NCI-H128 (cell line): ENCODE results near the gene KLF3.

Source experiments
- DNase-seq: peaks from one replicate; lab custom pipeline; 2025; ENCODE audit not compliant: unreplicated experiment; lab: John Stamatoyannopoulos, UW

KLF3 gene

GRCh38 chr4:38738940-38739803 is 75.2 kb downstream of the KLF3 start:
- DNase-seq: no peak

- no peak for DNase-seq
Measured at GRCh38 chr4:38740303-38740702, 76.3 kb downstream of the KLF3 start.

GRCh38 chr4:38743866-38744265 is 79.9 kb downstream of the KLF3 start:
- no peak for DNase-seq

GRCh38 chr4:38745881-38746280 is 81.9 kb downstream of the KLF3 start:
- no peak for DNase-seq

- no peak for DNase-seq
Measured at GRCh38 chr4:38747629-38748028, 83.6 kb downstream of the KLF3 start.

GRCh38 chr4:38749336-38749735 is 85.3 kb downstream of the KLF3 start:
- no peak for DNase-seq
